ENCODE data around the gene MIA3.

DNA sequence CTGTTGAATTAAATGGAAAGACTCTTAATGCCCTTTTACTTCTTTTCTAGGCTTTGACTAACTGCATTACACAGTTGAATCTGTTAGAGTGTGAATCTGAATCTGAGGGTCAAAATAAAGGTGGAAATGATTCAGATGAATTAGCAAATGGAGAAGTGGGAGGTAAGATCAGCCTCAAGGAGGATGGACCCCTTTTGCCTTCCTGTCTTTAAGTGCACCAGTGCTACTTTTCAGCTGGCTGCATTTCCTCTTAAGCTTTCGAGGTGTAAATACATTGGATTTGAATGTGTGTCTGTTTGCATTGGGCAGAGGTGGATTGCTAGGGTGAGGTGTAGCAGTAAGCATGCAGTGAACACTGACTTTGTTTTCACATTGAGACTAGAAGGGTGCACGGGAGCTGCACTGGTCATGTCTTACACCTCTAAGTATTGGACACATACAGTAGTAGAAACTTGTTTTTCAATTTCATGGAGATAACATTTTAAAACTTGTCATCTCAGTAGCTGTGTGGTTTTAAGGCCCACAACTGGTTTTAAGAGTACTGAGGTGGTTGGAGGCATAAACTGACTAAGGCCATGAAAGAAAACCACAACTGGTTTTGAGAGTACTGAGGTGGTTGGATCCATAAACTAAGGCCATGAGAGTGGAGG, 35.4 kb downstream of the MIA3 start:
- TF ChIP-seq, protein P1, sequence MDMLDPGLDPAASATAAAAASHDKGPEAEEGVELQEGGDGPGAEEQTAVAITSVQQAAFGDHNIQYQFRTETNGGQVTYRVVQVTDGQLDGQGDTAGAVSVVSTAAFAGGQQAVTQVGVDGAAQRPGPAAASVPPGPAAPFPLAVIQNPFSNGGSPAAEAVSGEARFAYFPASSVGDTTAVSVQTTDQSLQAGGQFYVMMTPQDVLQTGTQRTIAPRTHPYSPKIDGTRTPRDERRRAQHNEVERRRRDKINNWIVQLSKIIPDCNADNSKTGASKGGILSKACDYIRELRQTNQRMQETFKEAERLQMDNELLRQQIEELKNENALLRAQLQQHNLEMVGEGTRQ (IDR thresholded peaks at IDR 0.05; ENCODE audit: low read depth, low read length): no peak
- TF ChIP-seq POLR2A (IDR thresholded peaks at IDR 0.05; ENCODE audit: low read depth, low read length) (no peak), CEBPB (IDR thresholded peaks at IDR 0.05; ENCODE audit: low read depth, low read length) (no peak), SMC3 (IDR thresholded peaks at IDR 0.05; ENCODE audit: low read depth, low read length) (no peak), MXI1 (IDR thresholded peaks at IDR 0.05; ENCODE audit: borderline replicate concordance, low read depth, low read length) (no peak), BHLHE40 (IDR thresholded peaks at IDR 0.05; ENCODE audit: low read depth, low read length) (no peak), RFX5 (IDR thresholded peaks at IDR 0.05; ENCODE audit: low read depth, low read length) (no peak), NFE2L2 (IDR thresholded peaks at IDR 0.05; ENCODE audit: low read depth, low read length) (no peak)
- TF ChIP-seq, protein P2, sequence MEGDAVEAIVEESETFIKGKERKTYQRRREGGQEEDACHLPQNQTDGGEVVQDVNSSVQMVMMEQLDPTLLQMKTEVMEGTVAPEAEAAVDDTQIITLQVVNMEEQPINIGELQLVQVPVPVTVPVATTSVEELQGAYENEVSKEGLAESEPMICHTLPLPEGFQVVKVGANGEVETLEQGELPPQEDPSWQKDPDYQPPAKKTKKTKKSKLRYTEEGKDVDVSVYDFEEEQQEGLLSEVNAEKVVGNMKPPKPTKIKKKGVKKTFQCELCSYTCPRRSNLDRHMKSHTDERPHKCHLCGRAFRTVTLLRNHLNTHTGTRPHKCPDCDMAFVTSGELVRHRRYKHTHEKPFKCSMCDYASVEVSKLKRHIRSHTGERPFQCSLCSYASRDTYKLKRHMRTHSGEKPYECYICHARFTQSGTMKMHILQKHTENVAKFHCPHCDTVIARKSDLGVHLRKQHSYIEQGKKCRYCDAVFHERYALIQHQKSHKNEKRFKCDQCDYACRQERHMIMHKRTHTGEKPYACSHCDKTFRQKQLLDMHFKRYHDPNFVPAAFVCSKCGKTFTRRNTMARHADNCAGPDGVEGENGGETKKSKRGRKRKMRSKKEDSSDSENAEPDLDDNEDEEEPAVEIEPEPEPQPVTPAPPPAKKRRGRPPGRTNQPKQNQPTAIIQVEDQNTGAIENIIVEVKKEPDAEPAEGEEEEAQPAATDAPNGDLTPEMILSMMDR (conservative IDR thresholded peaks at IDR 0.05; ENCODE audit: low read depth, low read length): no peak
